ENCODE results near the gene DZIP1.

GRCh38 chr13:95553581-95554385, 90.7 kb downstream of the DZIP1 start:
- TF ChIP-seq ZNF574 (CRISPR knock-in tag; IDR thresholded peaks at IDR 0.05) (no peak), ZBTB40 (IDR thresholded peaks at IDR 0.05) (no peak), ZBTB40 (CRISPR knock-in tag; IDR thresholded peaks at IDR 0.05) (no peak), CTCF (CRISPR knock-in tag; IDR thresholded peaks at IDR 0.05) (no peak)

Measured in HepG2 (cell line).